PC-9 (cell line): ENCODE data around the gene SASH1. TPM values are rescaled to one million over a fixed set of nuclear protein-coding genes. Genes with fewer than 3 reads are reported as not detected.

Experiments used
- BruUV-seq: library from RNA; stranded (reverse); fragments of 400-500 nt; replicated peaks from 2 replicates; lab custom pipeline; 2021; lab: Mats Ljungman, UMichigan
- CTCF ChIA-PET: fragments of 300-600 bp; sonication (Branson Sonifier 250); formaldehyde crosslinking; loops from one replicate; lab custom pipeline; 2022; ENCODE audit warnings: antibody characterized with exemption; lab: Charles Lee
- POLR2A ChIA-PET: fragments of 300-600 bp; sonication (Branson Sonifier 250); formaldehyde crosslinking; loops from one replicate; lab custom pipeline; 2022; ENCODE audit warnings: antibody characterized with exemption; ENCODE audit not compliant: unreplicated experiment; lab: Charles Lee
- DNase-seq, 2 experiments: peaks; one replicate each; pipeline versions ENCODE4 v3.0.0 to v3.0.0-alpha.2; 2015 to 2022; ENCODE audit warnings: mixed read lengths in 1 of 2
- H2AFZ ChIP-seq: fragments of 200-600 bp; sonication (generic); 2 replicates; pipeline ENCODE4 v1.8.1; 2017; ENCODE audit warnings: antibody characterized with exemption
- H3F3A ChIP-seq: fragments of 200-600 bp; sonication (generic); 2 replicates; pipeline ENCODE4 v1.8.1; 2017; ENCODE audit warnings: antibody characterized with exemption, mild to moderate bottlenecking, low read depth; ENCODE audit not compliant: insufficient read depth
- H3K27ac ChIP-seq: fragments of 200-600 bp; sonication (generic); 2 replicates; pipeline ENCODE4 v1.6.1; 2016; ENCODE audit warnings: mixed run types
- H3K27me3 ChIP-seq: fragments of 200-600 bp; sonication (generic); 2 replicates; pipeline ENCODE4 v1.6.1; 2016; ENCODE audit warnings: low read depth, mixed run types; ENCODE audit not compliant: insufficient read depth
- H3K36me3 ChIP-seq: fragments of 200-600 bp; sonication (generic); 2 replicates; pipeline ENCODE4 v1.6.1; 2016; ENCODE audit warnings: low read depth, mixed run types
- H3K4me1 ChIP-seq: fragments of 200-600 bp; sonication (generic); replicated peaks from 2 replicates; pipeline ENCODE4 v1.6.1; 2016; ENCODE audit warnings: mixed run types; ENCODE audit not compliant: insufficient read depth
- H3K4me2 ChIP-seq: fragments of 200-600 bp; sonication (generic); 2 replicates; pipeline ENCODE4 v1.6.1; 2017; ENCODE audit warnings: mixed run types
- H3K4me3 ChIP-seq: fragments of 200-600 bp; sonication (generic); 2 replicates; pipeline ENCODE4 v1.6.1; 2016; ENCODE audit warnings: mixed run types
- H3K79me2 ChIP-seq: fragments of 200-600 bp; sonication (generic); 2 replicates; pipeline ENCODE4 v1.6.1; 2017; ENCODE audit warnings: low read depth, mixed run types
- H3K9me2 ChIP-seq: fragments of 200-600 bp; sonication (generic); 2 replicates; pipeline ENCODE4 v1.8.1; 2017; ENCODE audit warnings: mild to moderate bottlenecking; ENCODE audit not compliant: insufficient read depth
- H3K9me3 ChIP-seq: fragments of 200-600 bp; sonication (generic); 2 replicates; pipeline ENCODE4 v1.8.1; 2016; ENCODE audit warnings: low read depth; ENCODE audit not compliant: insufficient read depth
- H4K20me1 ChIP-seq: fragments of 200-600 bp; sonication (generic); 2 replicates; pipeline ENCODE4 v1.8.1; 2017; ENCODE audit not compliant: insufficient read depth
- CTCF ChIP-seq: fragments of 200-600 bp; sonication (generic); conservative IDR thresholded peaks from 2 replicates; pipeline ENCODE4 v1.6.1; 2017; ENCODE audit warnings: mixed run types, antibody characterized with exemption, mild to moderate bottlenecking, moderate library complexity
- EZH2 ChIP-seq: fragments of 200-600 bp; sonication (generic); IDR thresholded peaks from 2 replicates; pipeline ENCODE4 v1.8.0; 2017; ENCODE audit warnings: antibody characterized with exemption, low read depth
- intact Hi-C: fragments of 100-400 bp; cut with micrococcal nuclease; formaldehyde crosslinking; loops from one replicate; pipeline ENCODE4 v1.10.0; 2022; ENCODE audit not compliant: unreplicated experiment
- total RNA-seq: library from RNA; stranded (reverse); gene quantifications from 2 replicates; pipeline ENCODE4 v1.2.3, GENCODE V29; 2021

SASH1 gene
- total RNA-seq, 1 experiment from 2014 or later = 32.9 TPM

- Histone ChIP-seq H3K79me2 (no peaks in the 10 kb centered on the region), H2AFZ (no peak overlapping the region), H4K20me1 (no peaks in the 10 kb centered on the region), H3F3A (no peaks in the 10 kb centered on the region), H3K27me3 (no peaks in the 10 kb centered on the region), H3K4me3 (no peak overlapping the region), H3K27ac (no peak overlapping the region), H3K4me1 (no peaks in the 10 kb centered on the region), H3K9me3 (no peaks in the 10 kb centered on the region), H3K36me3 (no peaks in the 10 kb centered on the region), H3K9me2 (no peaks in the 10 kb centered on the region), H3K4me2 (no peak overlapping the region)
- no TSS peak for BruUV-seq
- ChIA-PET CTCF (no interaction called here), POLR2A (no interaction called here)
- intact Hi-C loops = no loop called here
- DNase-seq = no peak
- no peak for TF ChIP-seq EZH2
- TF ChIP-seq CTCF = no peak
Observed at GRCh38 chr6:148598724-148599123, 256.1 kb downstream of the SASH1 start.

GRCh38 chr6:148599967-148600426, 257.4 kb downstream of the SASH1 start:
- Histone ChIP-seq H3K9me3 (no peaks in the 10 kb centered on the region), H3K79me2 (no peaks in the 10 kb centered on the region), H3K9me2 (no peaks in the 10 kb centered on the region), H3K4me1 (no peaks in the 10 kb centered on the region), H3K4me2 (no peak overlapping the region), H4K20me1 (no peaks in the 10 kb centered on the region), H3K27ac (no peak overlapping the region), H3F3A (no peaks in the 10 kb centered on the region), H3K27me3 (no peaks in the 10 kb centered on the region), H3K4me3 (no peak overlapping the region), H2AFZ (no peak overlapping the region), H3K36me3 (no peaks in the 10 kb centered on the region)
- no TSS peak for BruUV-seq
- ChIA-PET POLR2A (no interaction called here), CTCF (no interaction called here)
- intact Hi-C loops = no loop called here
- no peak for DNase-seq
- TF ChIP-seq CTCF = no peak
- no peak for TF ChIP-seq EZH2
